ENCODE data around the gene MGST3. TPM values are rescaled to one million over a fixed set of nuclear protein-coding genes. Genes with fewer than 3 reads are reported as not detected.
"Not testable (repeated sequence)": the region's sequence is repeated elsewhere in the genome, so short reads cannot be mapped to it uniquely, and the experiment has no call there.

MGST3 gene
- total RNA-seq, 2 donors from 2014 or later, result 113 to 147 TPM

GRCh38 chr1:165679282-165680036 lies 48.4 kb downstream of the MGST3 start:
- peaks cover 71% of the 10 kb centered on the region for H3K36me3 Mint-ChIP-seq (ENCODE audit: low read depth)
- no peak overlapping the region for H3K27ac ChIP-seq (ENCODE audit: low read depth, low read length)

DNA sequence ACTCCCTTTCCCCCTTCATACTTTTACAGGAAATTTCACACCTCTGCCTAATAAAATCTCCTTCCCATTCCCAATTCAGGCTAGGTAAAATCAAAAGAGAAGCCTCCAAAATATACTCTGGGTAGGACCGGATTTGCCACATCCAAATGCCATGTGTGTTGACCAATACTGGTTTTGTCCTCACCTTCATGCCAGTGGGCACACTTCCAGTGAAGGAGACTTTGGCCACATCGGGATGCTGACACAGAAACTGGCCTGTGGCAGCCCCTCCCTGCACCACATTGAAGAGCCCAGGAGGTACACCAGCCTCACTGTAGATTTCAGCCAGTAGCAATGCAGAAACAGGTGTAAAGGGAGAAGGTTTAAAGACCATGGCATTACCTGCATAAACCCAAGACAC lies 49.3 kb downstream of the MGST3 start:
- Histone ChIP-seq H3K27ac (ENCODE audit: low read depth, low read length) (no peak overlapping the region), H3K4me3 (ENCODE audit: low read length) (no peak overlapping the region), H3K9ac (ENCODE audit: extremely low read depth, low read length, poor library complexity, severe bottlenecking) (no peak overlapping the region), H3K4me1 (ENCODE audit: control insufficient read depth, insufficient read depth, low read length) (no peaks in the 10 kb centered on the region), H3K36me3 (ENCODE audit: control insufficient read depth, insufficient read depth, low read length) (peaks cover 64% of the 10 kb centered on the region), H3K9me3 (ENCODE audit: control insufficient read depth, low read length) (peaks cover 36% of the 10 kb centered on the region), H3K27me3 (ENCODE audit: control insufficient read depth, insufficient read depth, low read length, poor library complexity, severe bottlenecking) (peaks cover 10% of the 10 kb centered on the region)
- no peak overlapping the region for H3K27ac Mint-ChIP-seq
- peaks cover 20% of the 10 kb centered on the region for H3K9me3 Mint-ChIP-seq
- WGBS, 2 experiments (ENCODE audit: insufficient coverage in 1 of 2, insufficient read length in 1 of 2), result 88 to 94% methylated on average over 2 of the region's 2 CpGs
- H3K4me1 Mint-ChIP-seq, result peaks cover 2% of the 10 kb centered on the region
- no peak for DNase-seq
- no peaks in the 10 kb centered on the region for H3K27me3 Mint-ChIP-seq (ENCODE audit: insufficient read depth)
- no peak overlapping the region for H3K4me3 Mint-ChIP-seq
- TF ChIP-seq CTCF (conservative IDR thresholded peaks at IDR 0.05), result no peak
- peaks cover 67% of the 10 kb centered on the region for H3K36me3 Mint-ChIP-seq (ENCODE audit: low read depth)

More at GRCh38 chr1:165679282-165680036, 48.4 kb downstream of the MGST3 start:
- peaks cover 8% of the 10 kb centered on the region for H3K27me3 ChIP-seq (ENCODE audit: control insufficient read depth, insufficient read depth, low read length, poor library complexity, severe bottlenecking)
- Mint-ChIP-seq H3K4me3 (no peak overlapping the region), H3K27ac (no peak overlapping the region), H3K9me3 (peaks cover 21% of the 10 kb centered on the region), H3K4me1 (peaks cover 2% of the 10 kb centered on the region), H3K27me3 (ENCODE audit: insufficient read depth) (no peaks in the 10 kb centered on the region)
- peaks cover 59% of the 10 kb centered on the region for H3K36me3 ChIP-seq (ENCODE audit: control insufficient read depth, insufficient read depth, low read length)
- 71% methylated on average over 1 of the region's 1 CpG; no CpG with 5 or more reads in 1 of the 2 experiments for WGBS, 2 experiments (ENCODE audit: insufficient coverage in 1 of 2, insufficient read length in 1 of 2)
- no peaks in the 10 kb centered on the region for H3K4me1 ChIP-seq (ENCODE audit: control insufficient read depth, insufficient read depth, low read length)
- peak; percentile 60 for DNase-seq
- no peak overlapping the region for H3K9ac ChIP-seq (ENCODE audit: extremely low read depth, low read length, poor library complexity, severe bottlenecking)
- peak; percentile 52 for TF ChIP-seq CTCF (conservative IDR thresholded peaks at IDR 0.05)
- peaks cover 36% of the 10 kb centered on the region for H3K9me3 ChIP-seq (ENCODE audit: control insufficient read depth, low read length)
- H3K4me3 ChIP-seq (ENCODE audit: low read length), result no peak overlapping the region

- H3K36me3 Mint-ChIP-seq (ENCODE audit: low read depth), result peaks cover 62% of the 10 kb centered on the region
- Histone ChIP-seq H3K9me3 (ENCODE audit: control insufficient read depth, low read length) (peaks cover 36% of the 10 kb centered on the region), H3K36me3 (ENCODE audit: control insufficient read depth, insufficient read depth, low read length) (peaks cover 60% of the 10 kb centered on the region)
- H3K4me1 ChIP-seq (ENCODE audit: control insufficient read depth, insufficient read depth, low read length); H3K4me1 Mint-ChIP-seq; H3K9ac ChIP-seq (ENCODE audit: extremely low read depth, low read length, poor library complexity, severe bottlenecking); DNase-seq; H3K4me3 ChIP-seq (ENCODE audit: low read length); H3K27ac ChIP-seq (ENCODE audit: low read depth, low read length); H3K27ac Mint-ChIP-seq; H3K4me3 Mint-ChIP-seq; H3K27me3 ChIP-seq (ENCODE audit: control insufficient read depth, insufficient read depth, low read length, poor library complexity, severe bottlenecking); H3K27me3 Mint-ChIP-seq (ENCODE audit: insufficient read depth): not testable (repeated sequence)
- H3K9me3 Mint-ChIP-seq, result peaks cover 16% of the 10 kb centered on the region
- WGBS, 2 experiments (ENCODE audit: insufficient coverage in 1 of 2, insufficient read length in 1 of 2), result 91 to 100% methylated on average over 1 to 4 of the region's 4 CpGs
Observed at GRCh38 chr1:165680773-165681172, 49.7 kb downstream of the MGST3 start.
